Measurements from ENCODE around the gene GARRE1. TPM values are rescaled to one million over a fixed set of nuclear protein-coding genes. Genes with fewer than 3 reads are reported as not detected.

Gene GARRE1
- total and polyA plus RNA-seq, 2 of the 8 experiments (the other 6 are each of a cell fraction or from before 2014, with no cell fraction given), result 16.4 to 23.1 TPM

- TF ChIP-seq CHD7 (IDR thresholded peaks at IDR 0.05; ENCODE audit: insufficient replicate concordance, low read length) (no peak), TBP (IDR thresholded peaks at IDR 0.05; ENCODE audit: low read depth, low read length) (no peak), JUND (IDR thresholded peaks at IDR 0.05; ENCODE audit: low read length) (no peak), CEBPB (IDR thresholded peaks at IDR 0.05; ENCODE audit: low read depth, low read length) (no peak), TAF1 (IDR thresholded peaks at IDR 0.05; ENCODE audit: low read depth, low read length) (no peak), ZNF274 (IDR thresholded peaks at IDR 0.05; ENCODE audit: borderline replicate concordance, extremely low read depth, low read length) (no peak), CBX8 (IDR thresholded peaks at IDR 0.05; ENCODE audit: borderline replicate concordance, low read depth, low read length) (no peak)
Measured at GRCh38 chr19:34256835-34257558, 2.6 kb downstream of the GARRE1 start (continued).

Measured in H1 (cell line).